Measurements from ENCODE around the gene PRTFDC1.

- TF ChIP-seq, protein P1, sequence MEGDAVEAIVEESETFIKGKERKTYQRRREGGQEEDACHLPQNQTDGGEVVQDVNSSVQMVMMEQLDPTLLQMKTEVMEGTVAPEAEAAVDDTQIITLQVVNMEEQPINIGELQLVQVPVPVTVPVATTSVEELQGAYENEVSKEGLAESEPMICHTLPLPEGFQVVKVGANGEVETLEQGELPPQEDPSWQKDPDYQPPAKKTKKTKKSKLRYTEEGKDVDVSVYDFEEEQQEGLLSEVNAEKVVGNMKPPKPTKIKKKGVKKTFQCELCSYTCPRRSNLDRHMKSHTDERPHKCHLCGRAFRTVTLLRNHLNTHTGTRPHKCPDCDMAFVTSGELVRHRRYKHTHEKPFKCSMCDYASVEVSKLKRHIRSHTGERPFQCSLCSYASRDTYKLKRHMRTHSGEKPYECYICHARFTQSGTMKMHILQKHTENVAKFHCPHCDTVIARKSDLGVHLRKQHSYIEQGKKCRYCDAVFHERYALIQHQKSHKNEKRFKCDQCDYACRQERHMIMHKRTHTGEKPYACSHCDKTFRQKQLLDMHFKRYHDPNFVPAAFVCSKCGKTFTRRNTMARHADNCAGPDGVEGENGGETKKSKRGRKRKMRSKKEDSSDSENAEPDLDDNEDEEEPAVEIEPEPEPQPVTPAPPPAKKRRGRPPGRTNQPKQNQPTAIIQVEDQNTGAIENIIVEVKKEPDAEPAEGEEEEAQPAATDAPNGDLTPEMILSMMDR (IDR thresholded peaks at IDR 0.05; ENCODE audit: low read length): no peak
- TF ChIP-seq EZH2 (optimal IDR thresholded peaks at IDR 0.05; ENCODE audit: low read depth, low read length): no peak
These were observed 62.8 kb downstream of the PRTFDC1 start for GRCh38 chr10:24889639-24890038.
